GM12878 (cell line): ENCODE measurements around the gene PRR15L. TPM values are rescaled to one million over a fixed set of nuclear protein-coding genes. Genes with fewer than 3 reads are reported as not detected.

Experiments
- ATAC-seq: fragments of 200-7000 bp; cut with Tn5 transposase; 3 replicates; pipeline ENCODE4 v1.9.1; 2020; ENCODE audit warnings: mild to moderate bottlenecking, moderate library complexity
- BruUV-seq: library from RNA; stranded (reverse); fragments of 400-500 nt; replicated peaks from 2 replicates; lab custom pipeline; 2021; lab: Mats Ljungman, UMichigan
- CTCF ChIA-PET: fragments of 300-600 bp; sonication (Branson Sonifier 250); formaldehyde crosslinking; extraction: SDS; loops from one replicate; lab custom pipeline; 2021; ENCODE audit warnings: inconsistent platforms; lab: Yijun Ruan, JAX
- POLR2A ChIA-PET: fragments of 350-600 bp; formaldehyde crosslinking; extraction: SDS; loops from one replicate; lab custom pipeline; 2021; ENCODE audit warnings: inconsistent platforms; lab: Charles Lee
- RAD21 ChIA-PET: fragments of 300-600 bp; sonication (Branson Sonifier 250); formaldehyde crosslinking; loops from one replicate; lab custom pipeline; 2023; ENCODE audit warnings: antibody characterized with exemption; ENCODE audit not compliant: unreplicated experiment; lab: Charles Lee
- SMC1A ChIA-PET: fragments of 300-600 bp; sonication (Branson Sonifier 250); formaldehyde crosslinking; loops from one replicate; lab custom pipeline; 2023; ENCODE audit not compliant: unreplicated experiment, uncharacterized antibody; lab: Charles Lee
- DNase-seq: peaks from one replicate; pipeline ENCODE4 v3.0.0-alpha.2; 2011; ENCODE audit warnings: low read depth, low spot score
- FAIRE-seq: peaks from 3 replicates; lab custom pipeline; 2011; peaks lifted over from hg19 to GRCh38; lab: Jason Lieb, UNC
- H2AFZ ChIP-seq: 2 replicates; pipeline ENCODE4 v1.6.0; 2011; ENCODE audit warnings: low read depth, low read length, control low read depth; ENCODE audit not compliant: control insufficient read depth
- H3K27ac ChIP-seq: 2 replicates; pipeline ENCODE4 v1.5.1; 2011; ENCODE audit warnings: control low read depth; ENCODE audit not compliant: control insufficient read depth, insufficient read depth
- H3K27me3 ChIP-seq, 2 experiments: replicated peaks in 1 of 2; 2 replicates each; pipeline versions ENCODE4 v1.6.0 to v1.6.1; 2011; ENCODE audit warnings: low read length in 1 of 2; ENCODE audit not compliant: control insufficient read depth in 2 of 2, insufficient read depth in 2 of 2
- H3K36me3 ChIP-seq, 2 experiments: 2 replicates each; pipeline ENCODE4 v1.5.1; 2011; ENCODE audit warnings: low read length in 1 of 2; ENCODE audit not compliant: control insufficient read depth in 2 of 2, insufficient read depth in 2 of 2
- H3K4me1 ChIP-seq: 2 replicates; pipeline ENCODE4 v1.6.1; 2011; ENCODE audit warnings: mild to moderate bottlenecking, low read length, moderate library complexity, mixed read lengths; ENCODE audit not compliant: control insufficient read depth, insufficient read depth
- H3K4me2 ChIP-seq: 2 replicates; pipeline ENCODE4 v1.6.0; 2011; ENCODE audit warnings: control low read depth; ENCODE audit not compliant: control insufficient read depth, insufficient read depth
- H3K4me3 ChIP-seq: fragments of 200-600 bp; sonication (generic); 2 replicates; pipeline ENCODE4 v1.5.1; 2016
- H3K79me2 ChIP-seq: 2 replicates; pipeline ENCODE4 v1.6.0; 2011; ENCODE audit warnings: low read length; ENCODE audit not compliant: control insufficient read depth, insufficient read depth
- H3K9ac ChIP-seq: 2 replicates; pipeline ENCODE4 v1.8.0; 2011; ENCODE audit warnings: low read length, control low read depth, mixed read lengths; ENCODE audit not compliant: control insufficient read depth, insufficient read depth
- H3K9me3 ChIP-seq: replicated peaks from 3 replicates; pipeline ENCODE4 v1.5.1; 2011; ENCODE audit warnings: mild to moderate bottlenecking, low read length; ENCODE audit not compliant: control insufficient read depth, insufficient read depth
- H4K20me1 ChIP-seq: 2 replicates; pipeline ENCODE4 v1.6.0; 2011; ENCODE audit not compliant: control insufficient read depth, insufficient read depth
- ASH2L ChIP-seq: fragments of 300-600, 200-600 bp; sonication (generic); IDR thresholded peaks from 2 replicates; pipeline ENCODE4 v1.6.1; 2017; ENCODE audit warnings: low read depth, mild to moderate bottlenecking, borderline replicate concordance
- ATF3 ChIP-seq: IDR thresholded peaks from 2 replicates; pipeline ENCODE4 v1.6.1; 2011; ENCODE audit warnings: low read depth, mild to moderate bottlenecking, low read length, moderate library complexity, borderline replicate concordance; ENCODE audit errors: extremely low read depth
- ATF7 ChIP-seq: fragments of 450-650 bp; IDR thresholded peaks from 2 replicates; pipeline ENCODE4 v1.6.1; 2016; ENCODE audit warnings: low read depth, mild to moderate bottlenecking
- BACH1 ChIP-seq: fragments of 450-650 bp; IDR thresholded peaks from 2 replicates; pipeline ENCODE4 v1.6.1; 2017; ENCODE audit warnings: mild to moderate bottlenecking, borderline replicate concordance
- BRCA1 ChIP-seq: IDR thresholded peaks from 2 replicates; pipeline ENCODE4 v1.6.1; 2011; ENCODE audit warnings: low read depth, low read length, improper control_type of control experiment
- CREB1 ChIP-seq: IDR thresholded peaks from 2 replicates; pipeline ENCODE4 v1.6.1; 2012; ENCODE audit warnings: low read depth, mild to moderate bottlenecking, inconsistent platforms
- DPF2 ChIP-seq: fragments of 450-650 bp; IDR thresholded peaks from 2 replicates; pipeline ENCODE4 v1.6.1; 2017; ENCODE audit warnings: mild to moderate bottlenecking
- E2F4 ChIP-seq: IDR thresholded peaks from 2 replicates; pipeline ENCODE4 v1.6.1; 2012; ENCODE audit warnings: low read depth, low read length, improper control_type of control experiment
- IRF3 ChIP-seq: fragments of 450-650 bp; IDR thresholded peaks from 2 replicates; pipeline ENCODE4 v1.6.1; 2014; ENCODE audit warnings: mild to moderate bottlenecking
- KAT2A ChIP-seq: conservative IDR thresholded peaks from 2 replicates; pipeline ENCODE4 v1.6.1; 2011; ENCODE audit warnings: low read depth, low read length; ENCODE audit not compliant: control insufficient read depth
- PKNOX1 ChIP-seq: fragments of 450-650 bp; IDR thresholded peaks from 2 replicates; pipeline ENCODE4 v1.6.1; 2016; ENCODE audit warnings: mild to moderate bottlenecking
- POLR2A ChIP-seq: IDR thresholded peaks from 2 replicates; pipeline ENCODE4 v1.6.1; 2011; ENCODE audit warnings: low read depth, mild to moderate bottlenecking, low read length
- PRDM15 ChIP-seq: fragments of 450-650 bp; formaldehyde crosslinking; IDR thresholded peaks from 2 replicates; pipeline ENCODE4 v1.4.0; 2020; ENCODE audit warnings: mild to moderate bottlenecking, moderate library complexity
- RB1 ChIP-seq: fragments of 450-650 bp; formaldehyde crosslinking; IDR thresholded peaks from 2 replicates; pipeline ENCODE4 v1.6.1; 2017; ENCODE audit warnings: mild to moderate bottlenecking, borderline replicate concordance
- RBBP5 ChIP-seq: fragments of 200-600 bp; sonication (generic); conservative IDR thresholded peaks from 2 replicates; pipeline ENCODE4 v1.6.1; 2016
- STAT1 ChIP-seq: fragments of 450-650 bp; conservative IDR thresholded peaks from 2 replicates; pipeline ENCODE4 v1.6.1; 2014; ENCODE audit warnings: antibody characterized with exemption, mild to moderate bottlenecking
- USF1 ChIP-seq: IDR thresholded peaks from 2 replicates; pipeline ENCODE4 v1.6.1; 2011; ENCODE audit warnings: borderline replicate concordance, low read depth, mild to moderate bottlenecking, moderate library complexity, mixed read lengths, low read length; ENCODE audit not compliant: insufficient read depth; ENCODE audit errors: extremely low read length
- ZBED1 ChIP-seq: IDR thresholded peaks from 2 replicates; pipeline ENCODE4 v1.6.1; 2016; ENCODE audit warnings: borderline replicate concordance
- WGBS: methylation state at CpG from one replicate; pipeline ENCODE4 v1.1.6; 2016; ENCODE audit warnings: low lambda C conversion rate; ENCODE audit not compliant: insufficient replicate concordance, insufficient coverage; ENCODE audit errors: missing lambda C conversion rate; 5-methylcytosine and 5-hydroxymethylcytosine counted together
- in situ Hi-C: fragments of 300-500 bp; cut with MboI; formaldehyde crosslinking; loops from 9 replicates; pipeline ENCODE4 v1.14.3; 2018; ENCODE audit warnings: mixed read lengths
- intact Hi-C: fragments of 100-400 bp; cut with micrococcal nuclease; formaldehyde crosslinking; loops from one replicate; pipeline ENCODE4 v1.14.2; 2022; ENCODE audit not compliant: unreplicated experiment
- polyA plus RNA-seq, 11 experiments: library from polyadenylated mRNA; depleted of rRNA in 4 of 11; unstranded in 6 of 11; stranded (reverse) in 5 of 11; fragments of >200 nt; fragmentation: Nextera tagmentation in 4 of 11; fragmentation: Illumina TruSeq in 1 of 11; extraction: Ambion mirVana in 4 of 11; extraction: Trizol in 1 of 11; gene quantifications; 1 replicate in 1 of 11; 2 replicates in 10 of 11; pipeline versions ENCODE4 v1.2.1 to v1.2.3, GENCODE V29; 2011 to 2016; ENCODE audit warnings: inconsistent platforms in 2 of 11, missing spikeins in 2 of 11, low read depth in 1 of 11
- total RNA-seq, 4 experiments: library from RNA; depleted of rRNA in 3 of 4; stranded (reverse); fragments of >200 nt in 3 of 4; fragmentation: Illumina TruSeq in 1 of 4; extraction: Trizol in 1 of 4; gene quantifications; 2 replicates each; pipeline versions ENCODE4 v1.2.1 to v1.2.3, GENCODE V29; 2013 to 2021

The PRR15L gene
- total and polyA plus RNA-seq, 10 of the 15 experiments (the other 5 are each of a cell fraction or from before 2014, with no cell fraction given), result 0.11 to 0.18 TPM; not detected in 8

GRCh38 chr17:47913050-47913449 is 44.6 kb downstream of the PRR15L start:
- intact Hi-C loops (no loop called here), in situ Hi-C loops (no loop called here)
- ChIA-PET RAD21 (no interaction called here), SMC1A (no interaction called here), POLR2A (interaction anchor here (0.7 to 1.0 kb wide), 2 partner anchors 8 to 73 kb away, joined by 3 to 8 read pairs; no protein-coding TSS in a partner anchor), CTCF (interaction anchor here (1.5 kb wide), 1 partner anchor 37 kb away, joined by 5 read pairs; no protein-coding TSS in a partner anchor)
- H3K36me3 ChIP-seq, result peaks cover 3 to 6% of the 10 kb centered on the region in 2 experiments; a peak in 3 of 4 replicates
- H3K79me2 ChIP-seq, result no peaks in the 10 kb centered on the region
- H3K27me3 ChIP-seq, result no peaks in the 10 kb centered on the region
- ATAC-seq, result no peak
- DNase-seq, result no peak
- no peak overlapping the region for H2AFZ ChIP-seq
- H3K9ac ChIP-seq, result no peak overlapping the region
- no peaks in the 10 kb centered on the region for H3K9me3 ChIP-seq
- no peak for FAIRE-seq
- no peak overlapping the region for H3K4me3 ChIP-seq
- no peaks in the 10 kb centered on the region for H3K4me1 ChIP-seq
- no TSS peak for BruUV-seq
- H3K27ac ChIP-seq, result no peak overlapping the region
- no peak overlapping the region for H3K4me2 ChIP-seq
- TF ChIP-seq STAT1 (no peak), RB1 (no peak), ASH2L (no peak), E2F4 (no peak), USF1 (no peak), RBBP5 (no peak), BACH1 (no peak), PRDM15 (CRISPR knock-in tag) (no peak), KAT2A (no peak), ZBED1 (no peak), IRF3 (no peak), BRCA1 (no peak), ATF7 (no peak), ATF3 (no peak), POLR2A (no peak), CREB1 (no peak), PKNOX1 (no peak), DPF2 (no peak)
- no peaks in the 10 kb centered on the region; the same call in 1 of the 2 replicates for H4K20me1 ChIP-seq
- whole genome bisulfite sequencing, result 81% methylated on average over 2 of the region's 2 CpGs
